HK-2 (cell line): ENCODE data around the gene PMEPA1.

Experiments used
- DNase-seq: peaks from one replicate; pipeline ENCODE4 v3.0.0-alpha.2; 2018; ENCODE audit not compliant: unreplicated experiment

Gene PMEPA1

GRCh38 chr20:57709823-57710799 lies at the start of gene PMEPA1:
Gene PMEPA1 (minus strand): TSS chr20:57710015. CDS start chr20:57709582, 433 bp downstream.
- peak; percentile 98 for DNase-seq

GRCh38 chr20:57757767-57758166 lies 48.0 kb upstream of the PMEPA1 start:
- no peak for DNase-seq

- DNase-seq: no peak
Measured at GRCh38 chr20:57756921-57757320, 47.1 kb upstream of the PMEPA1 start.

- no peak for DNase-seq
Measured at GRCh38 chr20:57756213-57756612, 46.4 kb upstream of the PMEPA1 start.

- no peak for DNase-seq
Measured at GRCh38 chr20:57755609-57756008, 45.8 kb upstream of the PMEPA1 start.

- no peak for DNase-seq
Measured at GRCh38 chr20:57754190-57754589, 44.4 kb upstream of the PMEPA1 start.

GRCh38 chr20:57753332-57754164 lies 43.7 kb upstream of the PMEPA1 start:
- DNase-seq: no peak

GRCh38 chr20:57751411-57751810 lies 41.6 kb upstream of the PMEPA1 start:
- no peak for DNase-seq

GRCh38 chr20:57749869-57750268 lies 40.1 kb upstream of the PMEPA1 start:
- no peak for DNase-seq

GRCh38 chr20:57749131-57749690 lies 39.4 kb upstream of the PMEPA1 start:
- DNase-seq: no peak

GRCh38 chr20:57748601-57749130 lies 38.9 kb upstream of the PMEPA1 start:
- peak; percentile 99 for DNase-seq

GRCh38 chr20:57747861-57748481 lies 38.2 kb upstream of the PMEPA1 start:
- DNase-seq: no peak

- DNase-seq: no peak
Measured at GRCh38 chr20:57746832-57747404, 37.1 kb upstream of the PMEPA1 start.

GRCh38 chr20:57746201-57746600 lies 36.4 kb upstream of the PMEPA1 start:
- DNase-seq: no peak

GRCh38 chr20:57744206-57744605 lies 34.4 kb upstream of the PMEPA1 start:
- DNase-seq: no peak

- DNase-seq: no peak
Measured at GRCh38 chr20:57743450-57744095, 33.8 kb upstream of the PMEPA1 start.

GRCh38 chr20:57742507-57743181 lies 32.8 kb upstream of the PMEPA1 start:
- DNase-seq: no peak

- DNase-seq: no peak
Measured at GRCh38 chr20:57738484-57738883, 28.7 kb upstream of the PMEPA1 start.

- DNase-seq: no peak
Measured at GRCh38 chr20:57738053-57738452, 28.2 kb upstream of the PMEPA1 start.

- no peak for DNase-seq
Measured at GRCh38 chr20:57737349-57737748, 27.5 kb upstream of the PMEPA1 start.
